GM21576 (cell line): ENCODE measurements around the gene SMAD1.
A peak's percentile ranks its signal among the peaks of the same experiment; 100 is the strongest.

Source experiments
- ATAC-seq: cut with Tn5 transposase; IDR thresholded peaks from one replicate; pipeline ENCODE4 v1.9.1; 2021; ENCODE audit warnings: mild to moderate bottlenecking, moderate library complexity; ENCODE audit not compliant: unreplicated experiment

Gene SMAD1

DNA sequence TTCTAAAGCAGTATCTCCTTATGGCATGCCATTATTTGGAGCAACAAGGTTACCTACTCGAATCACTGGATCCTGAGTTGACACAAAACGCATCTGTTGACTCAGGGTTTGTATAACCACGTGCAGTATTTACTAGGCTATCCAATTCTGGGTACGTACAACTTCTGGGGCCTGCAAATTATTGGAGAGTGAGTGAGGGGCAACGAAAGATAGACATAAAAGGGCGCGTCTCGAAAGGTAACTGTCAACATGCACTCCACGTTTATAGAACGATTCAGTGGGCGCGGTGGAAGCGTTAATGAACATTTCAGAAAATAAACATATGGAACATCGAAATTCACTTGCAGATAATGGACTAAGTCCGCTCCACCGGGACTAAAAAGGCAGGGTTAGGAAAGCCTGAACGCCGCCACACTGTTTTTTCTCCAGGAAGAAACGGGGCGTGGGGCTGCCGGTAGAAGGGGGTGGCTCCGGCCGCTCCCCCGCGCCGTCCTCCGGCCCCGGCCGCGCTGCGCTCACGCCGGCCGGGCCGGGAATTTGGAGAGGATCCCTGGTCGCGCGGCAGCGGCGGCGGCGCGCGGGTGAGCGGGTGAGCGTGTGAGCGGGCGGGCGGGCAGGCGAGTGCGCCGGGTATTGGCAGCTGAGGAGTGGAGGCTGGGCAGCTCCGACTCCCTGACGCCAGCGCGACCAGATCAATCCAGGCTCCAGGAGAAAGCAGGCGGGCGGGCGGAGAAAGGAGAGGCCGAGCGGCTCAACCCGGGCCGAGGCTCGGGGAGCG lies at the start of gene SMAD1:
Gene SMAD1, plus strand, starts transcription at position 690 of the 778 bp plus-strand sequence. CDS start 32,761 bp downstream, outside the sequence.
- peak; percentile 43 for ATAC-seq

GRCh38 chr4:145433684-145434083 lies 48.0 kb upstream of the SMAD1 start:
- no peak for ATAC-seq

DNA sequence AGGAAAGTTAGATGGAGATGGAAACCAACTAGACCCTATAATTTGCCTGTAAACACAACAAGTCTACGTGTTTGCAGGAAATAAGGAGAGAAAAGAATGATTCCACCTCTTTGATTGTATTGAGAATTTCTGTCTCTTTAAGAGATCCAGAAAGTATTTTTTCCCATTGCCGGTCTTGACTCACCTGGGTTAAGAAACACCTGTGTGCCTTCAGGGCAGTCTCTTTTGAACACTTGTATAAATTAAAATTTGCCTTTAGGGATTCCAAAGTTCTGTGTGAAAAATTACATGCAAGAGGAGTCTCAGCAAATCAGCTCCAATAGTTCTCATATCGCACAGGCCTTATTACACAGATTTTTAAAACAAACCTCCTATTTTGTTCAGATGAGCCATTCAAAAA lies 46.0 kb upstream of the SMAD1 start:
- no peak for ATAC-seq

- no peak for ATAC-seq
These were observed 45.5 kb upstream of the SMAD1 start for GRCh38 chr4:145436114-145436513.

- ATAC-seq: no peak
These were observed 44.9 kb upstream of the SMAD1 start for GRCh38 chr4:145436796-145437195.

DNA sequence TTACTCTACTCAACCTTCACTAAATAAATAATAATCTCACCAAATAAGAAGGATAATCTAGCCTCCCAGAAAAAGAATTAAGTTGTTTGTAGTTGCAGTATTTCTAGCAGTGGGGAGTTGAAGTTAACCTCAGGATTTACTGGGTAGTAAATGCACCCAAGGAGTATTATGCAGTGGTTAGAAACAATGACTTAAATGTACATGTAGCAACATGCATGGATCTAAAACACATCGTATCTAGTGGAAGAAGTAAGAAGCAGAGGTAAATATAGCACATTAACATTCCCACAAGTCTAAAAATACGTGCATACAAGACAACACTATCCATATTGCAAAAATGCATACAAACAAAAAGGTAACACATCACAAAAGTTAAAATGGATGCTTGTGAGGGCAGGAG lies 44.2 kb upstream of the SMAD1 start:
- ATAC-seq: no peak

GRCh38 chr4:145438298-145438697 lies 43.4 kb upstream of the SMAD1 start:
- ATAC-seq: no peak

GRCh38 chr4:145440292-145441007 lies 41.2 kb upstream of the SMAD1 start:
- ATAC-seq: no peak

GRCh38 chr4:145446184-145446583 lies 35.5 kb upstream of the SMAD1 start:
- no peak for ATAC-seq

DNA sequence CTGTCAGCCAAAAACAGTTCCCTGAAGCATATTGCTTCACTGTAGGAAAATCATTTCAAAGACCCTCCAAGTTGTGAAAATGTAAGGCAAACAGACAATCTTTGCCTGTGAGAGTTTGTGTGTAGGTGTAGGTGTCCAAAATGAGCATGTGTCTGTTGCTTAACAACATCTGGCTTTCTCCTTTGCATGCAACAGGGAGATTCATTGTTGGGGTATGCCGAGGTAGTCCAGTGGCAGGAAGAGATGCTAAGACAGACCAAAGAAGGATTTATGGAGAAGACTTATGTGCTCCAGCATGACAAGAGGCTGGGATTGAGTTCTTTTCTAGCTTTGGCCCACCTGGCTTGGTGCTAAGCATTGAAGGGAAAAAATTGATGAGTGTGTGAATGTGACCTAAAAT lies 29.8 kb upstream of the SMAD1 start:
- no peak for ATAC-seq

DNA sequence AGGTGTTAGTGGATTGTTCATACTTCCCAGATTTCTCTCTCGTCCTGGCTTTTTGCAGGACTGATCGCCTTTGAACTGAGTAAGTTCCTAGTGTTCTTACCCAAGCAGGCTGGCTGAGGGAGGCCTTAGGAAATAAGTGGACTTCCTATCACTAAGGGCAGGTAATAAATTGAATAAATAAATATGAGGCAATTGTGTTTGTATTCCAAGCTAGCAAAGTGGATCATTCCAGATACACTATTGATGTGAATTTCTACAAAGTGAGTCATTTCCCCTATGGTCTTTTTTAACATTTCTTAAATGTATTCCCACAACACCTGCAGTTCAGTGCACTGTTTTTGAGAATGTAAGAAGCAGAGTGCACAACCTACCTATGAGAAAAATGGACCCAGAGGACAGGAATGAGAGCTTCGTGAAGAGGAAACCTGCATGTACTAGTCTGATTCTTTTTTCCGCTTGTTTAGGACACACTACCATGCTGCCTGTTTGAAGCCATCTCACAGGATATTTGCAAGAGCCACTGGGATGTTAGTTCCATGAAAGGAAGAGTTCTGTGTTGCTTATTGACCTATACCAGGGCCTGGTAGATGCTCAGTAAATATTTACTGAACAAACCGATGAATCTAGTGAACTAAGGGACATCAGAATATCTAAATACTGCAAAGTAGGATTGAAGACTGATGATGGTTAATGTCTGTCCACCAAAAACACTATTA lies 29.0 kb upstream of the SMAD1 start:
- ATAC-seq: no peak

- ATAC-seq: no peak
These were observed 28.5 kb upstream of the SMAD1 start for GRCh38 chr4:145453163-145453520.

GRCh38 chr4:145473203-145473602 lies 8.4 kb upstream of the SMAD1 start:
- ATAC-seq: no peak

DNA sequence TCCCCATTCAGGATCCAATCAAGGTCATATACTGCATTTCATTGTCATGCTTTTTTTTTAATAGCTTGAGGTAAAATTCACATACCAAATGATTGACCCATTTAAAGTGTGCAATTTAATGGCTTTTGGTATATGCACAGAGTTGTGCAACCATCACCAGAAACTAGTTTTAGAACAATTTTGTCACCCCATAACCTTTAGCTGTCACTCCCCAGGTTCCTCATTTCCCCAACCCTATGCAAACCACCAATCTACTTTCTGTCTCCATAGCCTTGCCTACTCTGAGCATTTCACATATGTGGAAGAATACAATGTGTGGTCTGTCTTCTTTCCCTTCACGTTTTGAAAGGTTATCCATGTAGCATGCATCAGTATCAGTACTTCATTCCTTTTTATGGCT lies 1.4 kb upstream of the SMAD1 start:
- no peak for ATAC-seq

GRCh38 chr4:145481942-145482208 lies 222 bp downstream of the SMAD1 start:
- ATAC-seq: no peak

- no peak for ATAC-seq
These were observed 770 bp downstream of the SMAD1 start for GRCh38 chr4:145482209-145483037.

DNA sequence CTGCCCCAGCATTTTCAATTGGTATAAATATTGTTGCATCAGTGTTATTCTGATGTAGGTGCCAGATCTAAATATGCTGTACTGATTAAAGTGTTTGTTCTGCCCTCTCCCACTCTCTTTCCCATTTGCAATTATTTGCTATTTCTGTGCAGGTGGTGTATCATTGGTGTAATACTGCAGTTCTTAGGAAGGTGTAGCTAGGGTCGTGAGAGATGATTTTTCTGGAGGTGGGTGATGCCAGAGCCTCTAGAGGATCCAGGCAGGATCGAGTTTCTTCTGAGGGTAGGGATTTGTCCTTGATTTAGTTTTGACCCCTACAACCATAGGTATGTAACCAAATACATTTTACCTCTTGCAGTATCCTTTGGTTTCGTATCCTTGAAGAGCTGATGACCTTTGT lies 1.9 kb downstream of the SMAD1 start:
- no peak for ATAC-seq

- ATAC-seq: no peak
These were observed 2.7 kb downstream of the SMAD1 start for GRCh38 chr4:145484225-145484846.

GRCh38 chr4:145485120-145485519 lies 3.5 kb downstream of the SMAD1 start:
- no peak for ATAC-seq

DNA sequence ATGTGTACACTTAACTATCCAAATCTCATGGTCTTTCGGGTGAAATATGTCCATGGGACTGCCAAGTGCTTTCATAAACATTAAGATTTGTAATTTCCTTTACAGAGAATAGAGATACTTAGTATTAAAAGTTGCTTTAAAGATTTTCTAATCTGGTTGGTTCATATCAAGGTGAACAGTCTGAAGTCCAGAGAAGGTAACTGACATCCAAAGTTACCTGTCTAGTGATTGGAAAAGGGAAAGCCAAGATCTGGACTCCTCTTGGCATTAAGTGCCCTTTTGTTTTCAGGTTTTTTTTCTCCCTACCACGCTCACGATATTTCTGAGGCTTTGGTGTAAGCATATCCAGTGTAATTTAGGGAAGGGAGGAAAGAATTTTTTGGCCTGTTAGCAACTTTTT lies 5.0 kb downstream of the SMAD1 start:
- no peak for ATAC-seq

DNA sequence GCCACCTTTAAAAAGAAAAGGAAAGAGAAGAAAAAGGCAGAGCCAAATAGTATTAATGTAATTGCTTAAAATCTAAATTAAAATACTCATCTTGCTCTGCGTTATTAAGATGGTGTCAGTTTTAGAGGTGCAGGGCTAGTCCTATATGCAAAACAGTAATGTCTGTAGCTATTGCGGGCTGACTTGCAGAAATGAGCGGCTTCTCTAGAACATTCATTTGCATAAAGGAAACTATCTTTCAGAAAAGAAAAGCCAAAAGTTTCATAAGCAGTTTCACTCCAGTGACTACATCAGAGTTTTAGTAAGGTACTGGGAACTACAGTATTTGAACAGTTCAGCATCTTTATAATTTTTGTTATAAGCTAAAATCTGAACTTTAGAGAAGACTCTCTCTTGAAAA lies 6.0 kb downstream of the SMAD1 start:
- ATAC-seq: peak; percentile 99
